Measurements from ENCODE around the gene MBOAT2. TPM values are rescaled to one million over a fixed set of nuclear protein-coding genes. Genes with fewer than 3 reads are reported as not detected.
A peak's percentile ranks its signal among the peaks of the same experiment; 100 is the strongest.

The MBOAT2 gene
- total and polyA plus RNA-seq, 7 donors: 0.11 to 3.5 (median 0.83) TPM

DNA sequence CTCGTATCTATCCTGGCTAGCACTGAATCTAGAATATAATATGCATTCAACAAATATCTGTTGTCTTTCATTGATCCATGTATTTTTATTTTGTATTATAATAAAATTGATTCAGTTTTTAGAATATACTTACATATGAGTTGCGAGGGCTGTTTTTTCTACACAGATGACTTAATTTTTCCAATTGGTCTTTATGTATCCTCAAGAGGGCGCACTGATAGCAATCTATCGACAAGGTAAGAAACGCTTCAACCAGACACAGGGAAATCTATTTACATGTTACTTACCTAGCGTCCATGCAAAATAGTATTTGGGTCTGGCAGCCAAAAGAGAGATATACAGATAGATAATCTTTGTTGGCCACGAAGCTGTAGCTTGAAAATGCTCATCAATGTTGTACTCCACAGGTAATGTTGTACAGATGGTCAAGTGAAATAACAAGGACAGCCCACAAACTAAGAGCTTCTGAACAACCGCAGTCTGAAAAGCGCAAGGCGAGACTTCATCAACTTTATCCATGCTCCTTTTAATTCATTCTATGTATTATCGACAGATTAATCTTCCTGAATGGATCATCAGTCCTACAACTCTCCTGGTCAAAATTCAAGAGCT lies 130.6 kb downstream of the MBOAT2 start:
- no peak for DNase-seq
- TF ChIP-seq, protein P1, sequence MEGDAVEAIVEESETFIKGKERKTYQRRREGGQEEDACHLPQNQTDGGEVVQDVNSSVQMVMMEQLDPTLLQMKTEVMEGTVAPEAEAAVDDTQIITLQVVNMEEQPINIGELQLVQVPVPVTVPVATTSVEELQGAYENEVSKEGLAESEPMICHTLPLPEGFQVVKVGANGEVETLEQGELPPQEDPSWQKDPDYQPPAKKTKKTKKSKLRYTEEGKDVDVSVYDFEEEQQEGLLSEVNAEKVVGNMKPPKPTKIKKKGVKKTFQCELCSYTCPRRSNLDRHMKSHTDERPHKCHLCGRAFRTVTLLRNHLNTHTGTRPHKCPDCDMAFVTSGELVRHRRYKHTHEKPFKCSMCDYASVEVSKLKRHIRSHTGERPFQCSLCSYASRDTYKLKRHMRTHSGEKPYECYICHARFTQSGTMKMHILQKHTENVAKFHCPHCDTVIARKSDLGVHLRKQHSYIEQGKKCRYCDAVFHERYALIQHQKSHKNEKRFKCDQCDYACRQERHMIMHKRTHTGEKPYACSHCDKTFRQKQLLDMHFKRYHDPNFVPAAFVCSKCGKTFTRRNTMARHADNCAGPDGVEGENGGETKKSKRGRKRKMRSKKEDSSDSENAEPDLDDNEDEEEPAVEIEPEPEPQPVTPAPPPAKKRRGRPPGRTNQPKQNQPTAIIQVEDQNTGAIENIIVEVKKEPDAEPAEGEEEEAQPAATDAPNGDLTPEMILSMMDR (IDR thresholded peaks at IDR 0.05): peak; percentile 65
- Histone ChIP-seq H3K27me3 (ENCODE audit: insufficient read depth in 3 of 3, low read length in 2 of 3) (no peaks in the 10 kb centered on the region), H3K36me3 (ENCODE audit: insufficient read depth in 1 of 2, low read depth in 1 of 2) (no peaks in the 10 kb centered on the region), H3K27ac (no peak overlapping the region), H3K4me1 (no peaks in the 10 kb centered on the region), H3K9me3 (no peaks in the 10 kb centered on the region), H3K4me3 (no peak overlapping the region)
- peak in 2 of 4 donors; percentile 41 to 60 for ATAC-seq
- 53 to 54% (median 54%) methylated on average over 11 of the region's 11 CpGs for WGBS, 3 donors
- intact Hi-C loops (cut with DNase I): loop anchor here (5.0 to 10.0 kb wide), 3 partner anchors 262 to 462 kb away; no protein-coding TSS in a partner anchor

DNA sequence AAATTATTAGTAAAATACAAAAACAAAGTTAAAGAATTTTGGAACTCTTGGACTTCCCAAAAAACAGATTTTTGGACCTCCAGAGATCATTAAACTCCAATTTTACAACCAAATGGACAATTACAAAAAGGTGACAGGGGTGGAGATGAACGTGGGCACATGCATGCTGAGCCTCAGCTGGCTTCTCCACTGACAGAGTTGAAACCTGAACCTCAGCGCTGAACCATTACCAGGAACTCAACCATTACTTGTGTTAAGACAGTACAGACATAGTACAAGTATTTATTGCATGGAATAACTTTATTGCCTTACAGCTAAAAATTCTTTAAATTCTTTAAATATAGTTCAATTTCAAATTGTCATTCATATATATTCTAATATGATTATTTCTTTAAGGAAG lies 133.0 kb downstream of the MBOAT2 start:
- intact Hi-C loops (cut with DNase I): loop anchor here (5.0 to 10.0 kb wide), 3 partner anchors 264 to 464 kb away; no protein-coding TSS in a partner anchor
- H3K9me3 ChIP-seq: no peaks in the 10 kb centered on the region
- 38 to 52% (median 52%) methylated on average over 2 of the region's 2 CpGs for WGBS, 3 donors

DNA sequence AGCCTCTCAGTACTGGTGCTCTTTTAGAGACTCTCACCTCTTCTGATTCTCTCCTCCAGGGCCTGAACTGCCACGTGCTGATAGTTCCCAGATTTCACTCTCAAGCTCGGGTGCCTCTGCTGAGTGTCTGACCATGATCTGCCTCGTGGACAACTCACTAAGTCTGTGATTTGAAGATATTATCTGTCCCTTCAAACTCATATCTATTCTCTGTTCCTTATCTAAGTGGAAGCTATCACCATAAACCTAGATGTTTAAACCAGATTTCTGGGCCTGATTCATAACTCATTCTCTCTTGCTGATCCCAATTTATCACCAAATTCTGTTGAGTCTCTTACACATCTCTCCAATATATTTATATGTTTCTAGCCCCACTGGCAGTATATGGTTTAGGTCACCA lies 136.1 kb downstream of the MBOAT2 start:
- DNase-seq: no peak
- intact Hi-C loops (cut with DNase I): no loop called here
- WGBS, 3 donors: 85 to 94% (median 92%) methylated on average over 3 of the region's 3 CpGs
- H3K4me1 ChIP-seq: no peaks in the 10 kb centered on the region
- H3K9me3 ChIP-seq: no peaks in the 10 kb centered on the region
- no peaks in the 10 kb centered on the region for H3K36me3 ChIP-seq (ENCODE audit: insufficient read depth in 1 of 2, low read depth in 1 of 2)
- no peak for ATAC-seq
- no peak overlapping the region for H3K4me3 ChIP-seq
- TF ChIP-seq, protein P1 (IDR thresholded peaks at IDR 0.05): no peak
- no peaks in the 10 kb centered on the region for H3K27me3 ChIP-seq (ENCODE audit: insufficient read depth in 3 of 3, low read length in 2 of 3)
- no peak overlapping the region for H3K27ac ChIP-seq

More for the DNA sequence above, 133.0 kb downstream of the MBOAT2 start:
- Histone ChIP-seq H3K27me3 (ENCODE audit: insufficient read depth in 3 of 3, low read length in 2 of 3) (no peaks in the 10 kb centered on the region), H3K4me3 (no peak overlapping the region), H3K36me3 (ENCODE audit: insufficient read depth in 1 of 2, low read depth in 1 of 2) (no peaks in the 10 kb centered on the region), H3K4me1 (no peaks in the 10 kb centered on the region), H3K27ac (no peak overlapping the region)
- DNase-seq: no peak
- ATAC-seq: peak in 2 of 4 donors; percentile 45 to 47
- TF ChIP-seq, protein P1 (IDR thresholded peaks at IDR 0.05): no peak

DNA sequence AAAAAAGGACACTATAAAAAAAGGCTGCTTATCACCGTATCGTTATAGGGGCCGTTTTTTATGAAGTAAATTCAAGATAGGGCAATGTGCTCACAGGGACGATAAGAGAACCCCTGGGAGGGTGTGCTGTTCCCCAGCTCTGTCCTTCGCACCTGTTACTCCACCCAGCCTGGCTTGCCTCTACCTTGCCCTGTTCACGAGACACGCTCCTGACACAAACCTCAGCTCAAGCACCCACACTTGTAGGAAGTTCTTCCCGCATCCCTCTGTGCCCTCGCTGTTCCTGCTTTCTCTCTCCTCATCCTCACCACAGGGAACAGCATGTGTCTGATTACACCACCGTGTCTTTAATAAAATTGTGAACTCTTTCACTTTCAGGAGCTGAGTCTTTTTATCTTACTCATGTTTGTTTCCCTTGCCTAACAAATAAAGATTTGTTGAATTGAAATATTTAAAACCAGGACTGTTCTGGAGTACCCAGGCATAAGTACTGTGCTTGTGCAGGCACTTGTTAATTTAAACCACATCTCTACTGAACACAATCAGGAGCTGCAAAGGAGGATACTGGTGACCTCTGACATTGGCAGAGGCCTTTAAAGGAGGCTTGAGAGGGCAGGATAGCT lies 140.0 kb downstream of the MBOAT2 start:
- TF ChIP-seq, protein P1 (IDR thresholded peaks at IDR 0.05): no peak
- ATAC-seq (no peak), DNase-seq (no peak)
- Histone ChIP-seq H3K27ac (no peak overlapping the region), H3K9me3 (no peaks in the 10 kb centered on the region), H3K27me3 (ENCODE audit: insufficient read depth in 3 of 3, low read length in 2 of 3) (no peaks in the 10 kb centered on the region), H3K4me1 (no peaks in the 10 kb centered on the region), H3K36me3 (ENCODE audit: insufficient read depth in 1 of 2, low read depth in 1 of 2) (no peaks in the 10 kb centered on the region), H3K4me3 (no peak overlapping the region)
- intact Hi-C loops (cut with DNase I): no loop called here
- WGBS, 3 donors: 85 to 93% (median 88%) methylated on average over 10 of the region's 10 CpGs
